Gastroesophageal sphincter (tissue), 3 donors: Measurements from ENCODE around the gene RERE.

ENCODE experiments used
- EP300 ChIP-seq: sonication (generic); formaldehyde crosslinking; IDR thresholded peaks from one replicate; pipeline ENCODE4 v1.6.1; 2017; ENCODE audit warnings: antibody characterized with exemption, mild to moderate bottlenecking
- POLR2AphosphoS5 ChIP-seq: sonication (generic); formaldehyde crosslinking; IDR thresholded peaks from one replicate; pipeline ENCODE4 v1.6.1; 2017; ENCODE audit warnings: antibody characterized with exemption
- TF ChIP-seq, protein P1 (sequence below), 4 experiments: fragments of 200-600 bp in 2 of 4; fragments of 450-650 bp in 2 of 4; sonication (generic) in 1 of 4; IDR thresholded peaks; one replicate each; pipeline ENCODE4 v1.5.1; 2017 to 2019; ENCODE audit warnings: antibody characterized with exemption in 4 of 4, mild to moderate bottlenecking in 2 of 4, moderate library complexity in 2 of 4

GRCh38 chr1:8817412-8818324 is at the start of gene RERE:
- TF ChIP-seq, protein P1, sequence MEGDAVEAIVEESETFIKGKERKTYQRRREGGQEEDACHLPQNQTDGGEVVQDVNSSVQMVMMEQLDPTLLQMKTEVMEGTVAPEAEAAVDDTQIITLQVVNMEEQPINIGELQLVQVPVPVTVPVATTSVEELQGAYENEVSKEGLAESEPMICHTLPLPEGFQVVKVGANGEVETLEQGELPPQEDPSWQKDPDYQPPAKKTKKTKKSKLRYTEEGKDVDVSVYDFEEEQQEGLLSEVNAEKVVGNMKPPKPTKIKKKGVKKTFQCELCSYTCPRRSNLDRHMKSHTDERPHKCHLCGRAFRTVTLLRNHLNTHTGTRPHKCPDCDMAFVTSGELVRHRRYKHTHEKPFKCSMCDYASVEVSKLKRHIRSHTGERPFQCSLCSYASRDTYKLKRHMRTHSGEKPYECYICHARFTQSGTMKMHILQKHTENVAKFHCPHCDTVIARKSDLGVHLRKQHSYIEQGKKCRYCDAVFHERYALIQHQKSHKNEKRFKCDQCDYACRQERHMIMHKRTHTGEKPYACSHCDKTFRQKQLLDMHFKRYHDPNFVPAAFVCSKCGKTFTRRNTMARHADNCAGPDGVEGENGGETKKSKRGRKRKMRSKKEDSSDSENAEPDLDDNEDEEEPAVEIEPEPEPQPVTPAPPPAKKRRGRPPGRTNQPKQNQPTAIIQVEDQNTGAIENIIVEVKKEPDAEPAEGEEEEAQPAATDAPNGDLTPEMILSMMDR (IDR thresholded peaks at IDR 0.05), result peak in 1 of 4 experiments; percentile 29
- TF ChIP-seq EP300, result no peak
- peak; percentile 97 for TF ChIP-seq POLR2AphosphoS5
